Heart left ventricle (tissue), 13 donors: ENCODE data around the gene CRYAB.

ENCODE experiments used
- POLR2A ChIP-seq, 2 donors: fragments of 450-650 bp; IDR thresholded peaks; one replicate each; pipeline ENCODE4 v1.6.1; 2017; ENCODE audit warnings: antibody characterized with exemption in 2 of 2, mild to moderate bottlenecking in 2 of 2, moderate library complexity in 2 of 2
- TF ChIP-seq, protein P1 (sequence below), 12 donors: fragments of 200-600 bp; sonication (generic) in 4 of 12; IDR thresholded peaks; one replicate each; pipeline versions ENCODE4 v1.5.0 to v1.8.0; 2018 to 2022; ENCODE audit warnings: antibody characterized with exemption in 12 of 12, mild to moderate bottlenecking in 5 of 12
- donor health status: ischemic (EF 13 %, LVEDD 7.1; RV severe dilation, severe dysfunction).
- donor health status: DM: no; HTN: yes; CAD: no.
- donor health status: DM: no; HTN: no; CAD: no.
- donor health status: ischemic (EF 25% LVEDD 6.9; RV normal size, moderate dysfunction).
- donor health status: ischemic (EF 25% LVEDD 5.7; RV mildly dilated, moderate dysfunction).
- donor health status: ischemic (EF 35%, LVEDD 5.7; RV mildly dilated, moderate dysfunction).
- donor health status: nonischemic (EF 11% LVEDD 7.7; RV severe dilation, severe dysfunction).
- donor health status: DM: yes; HTN: yes; CAD: no.
- donor health status: PGD.
- donor health status: ischemic (EF 29% LVEDD 5.4; RV normal size, mild dysfunction).
- donor health status: nonischemic (EF 23%, LVEDD 6.1; RV moderate dilation, normal function).

DNA sequence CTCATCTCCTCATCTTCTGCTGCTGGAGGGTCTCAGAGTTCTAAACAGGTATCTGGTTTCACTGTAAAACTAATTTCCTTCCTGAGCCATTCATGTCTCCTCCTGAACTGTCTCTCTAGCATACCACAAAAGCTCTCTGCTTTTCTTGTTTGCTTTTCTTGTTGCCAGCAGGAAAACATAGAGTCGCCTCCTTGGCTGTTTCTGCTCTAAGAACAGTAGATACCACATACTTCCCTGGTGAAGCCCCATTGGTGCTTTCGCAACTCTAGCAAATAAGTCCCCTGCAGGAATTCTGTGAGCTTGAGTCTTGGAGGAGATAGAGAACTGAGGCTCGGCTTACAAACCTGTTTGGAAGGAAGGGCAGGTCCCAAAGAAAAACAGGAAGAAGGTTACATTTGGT lies 32.6 kb upstream of the CRYAB start:
- TF ChIP-seq, protein P1, sequence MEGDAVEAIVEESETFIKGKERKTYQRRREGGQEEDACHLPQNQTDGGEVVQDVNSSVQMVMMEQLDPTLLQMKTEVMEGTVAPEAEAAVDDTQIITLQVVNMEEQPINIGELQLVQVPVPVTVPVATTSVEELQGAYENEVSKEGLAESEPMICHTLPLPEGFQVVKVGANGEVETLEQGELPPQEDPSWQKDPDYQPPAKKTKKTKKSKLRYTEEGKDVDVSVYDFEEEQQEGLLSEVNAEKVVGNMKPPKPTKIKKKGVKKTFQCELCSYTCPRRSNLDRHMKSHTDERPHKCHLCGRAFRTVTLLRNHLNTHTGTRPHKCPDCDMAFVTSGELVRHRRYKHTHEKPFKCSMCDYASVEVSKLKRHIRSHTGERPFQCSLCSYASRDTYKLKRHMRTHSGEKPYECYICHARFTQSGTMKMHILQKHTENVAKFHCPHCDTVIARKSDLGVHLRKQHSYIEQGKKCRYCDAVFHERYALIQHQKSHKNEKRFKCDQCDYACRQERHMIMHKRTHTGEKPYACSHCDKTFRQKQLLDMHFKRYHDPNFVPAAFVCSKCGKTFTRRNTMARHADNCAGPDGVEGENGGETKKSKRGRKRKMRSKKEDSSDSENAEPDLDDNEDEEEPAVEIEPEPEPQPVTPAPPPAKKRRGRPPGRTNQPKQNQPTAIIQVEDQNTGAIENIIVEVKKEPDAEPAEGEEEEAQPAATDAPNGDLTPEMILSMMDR (IDR thresholded peaks at IDR 0.05) = no peak
- no peak for TF ChIP-seq POLR2A (IDR thresholded peaks at IDR 0.05)
